HCT116 (cell line): ENCODE results near the gene RALB. TPM values are rescaled to one million over a fixed set of nuclear protein-coding genes. Genes with fewer than 3 reads are reported as not detected.

Source experiments
- ATAC-seq: fragments of 200-7000 bp; cut with Tn5 transposase; 2 replicates; pipeline ENCODE4 v1.9.1; 2020; ENCODE audit warnings: mild to moderate bottlenecking, moderate library complexity
- BruUV-seq: library from RNA; stranded (reverse); fragments of 400-500 nt; replicated peaks from 2 replicates; lab custom pipeline; 2021; lab: Mats Ljungman, UMichigan
- CTCF ChIA-PET: fragments of 300-600 bp; sonication (Branson Sonifier 250); formaldehyde crosslinking; loops from one replicate; lab custom pipeline; 2021; ENCODE audit warnings: antibody characterized with exemption; lab: Charles Lee
- POLR2A ChIA-PET: fragments of 300-600, 350-600 bp; sonication (Branson Sonifier 250); formaldehyde crosslinking; loops from one replicate; lab custom pipeline; 2021; ENCODE audit warnings: antibody characterized with exemption; lab: Charles Lee
- RAD21 ChIA-PET, 2 experiments: fragments of 300-600 bp; sonication (Branson Sonifier 250); formaldehyde crosslinking; loops; one replicate each; lab custom pipeline; 2023; ENCODE audit warnings: low total read pairs in 2 of 2; ENCODE audit not compliant: uncharacterized antibody in 2 of 2, unreplicated experiment in 2 of 2, low non-redundant PET in 1 of 2; lab: Charles Lee
- DNase-seq: peaks from one replicate; pipeline ENCODE4 v3.0.0-alpha.2; 2010; ENCODE audit warnings: low read depth, low spot score
- H2AFZ ChIP-seq: fragments of 200-600 bp; shearing (Covaris generic), sonication (generic); 2 replicates; pipeline ENCODE4 v1.6.1; 2017; ENCODE audit warnings: low read depth, mixed run types, mixed read lengths, antibody characterized with exemption, low read length; ENCODE audit not compliant: poor library complexity, severe bottlenecking
- H3K27ac ChIP-seq: 2 replicates; pipeline ENCODE4 v1.5.1; 2012; ENCODE audit warnings: low read depth, low read length
- H3K27me3 ChIP-seq: fragments of 200-600 bp; sonication (generic); 2 replicates; pipeline ENCODE4 v1.6.1; 2016; ENCODE audit warnings: mixed run types, low read length, mixed read lengths; ENCODE audit not compliant: insufficient read depth
- H3K36me3 ChIP-seq, 2 experiments: fragments of 200-500 bp in 1 of 2; fragments of 200-600 bp in 1 of 2; sonication (Bioruptor generic) in 1 of 2; sonication (generic) in 1 of 2; 2 replicates each; pipeline versions ENCODE4 v1.5.1 to v1.6.1; 2014 to 2016; ENCODE audit warnings: low read length in 2 of 2, inconsistent platforms in 1 of 2, mixed read lengths in 1 of 2, mixed run types in 1 of 2; ENCODE audit not compliant: insufficient read depth in 2 of 2, control insufficient read depth in 1 of 2
- H3K4me1 ChIP-seq, 2 experiments: fragments of 200-600 bp in 1 of 2; sonication (generic) in 1 of 2; 2 replicates each; pipeline versions ENCODE4 v1.5.1 to v1.6.1; 2012 to 2017; ENCODE audit warnings: low read length in 2 of 2, inconsistent platforms in 1 of 2, mild to moderate bottlenecking in 1 of 2, mixed read lengths in 1 of 2, mixed run types in 1 of 2, moderate library complexity in 1 of 2; ENCODE audit not compliant: insufficient read depth in 2 of 2, control insufficient read depth in 1 of 2
- H3K4me2 ChIP-seq: fragments of 200-600 bp; sonication (generic); 2 replicates; pipeline ENCODE4 v1.6.1; 2017; ENCODE audit warnings: mixed run types, low read length, mixed read lengths
- H3K4me3 ChIP-seq, 2 experiments: fragments of 200-600 bp in 1 of 2; sonication (generic) in 1 of 2; replicated peaks in 1 of 2; 2 replicates each; pipeline ENCODE4 v1.5.1; 2011 to 2016; ENCODE audit warnings: low read length in 2 of 2, control low read depth in 1 of 2, low read depth in 1 of 2, mild to moderate bottlenecking in 1 of 2, mixed read lengths in 1 of 2, mixed run types in 1 of 2
- H3K79me2 ChIP-seq: fragments of 200-600 bp; sonication (generic); 2 replicates; pipeline ENCODE4 v1.6.1; 2017; ENCODE audit warnings: mild to moderate bottlenecking, mixed run types, low read length, moderate library complexity, mixed read lengths; ENCODE audit not compliant: insufficient read depth
- H3K9ac ChIP-seq: fragments of 200-600 bp; sonication (generic); 2 replicates; pipeline ENCODE4 v1.6.1; 2016; ENCODE audit warnings: low read length, mixed read lengths
- H3K9me2 ChIP-seq: fragments of 200-600 bp; sonication (generic), shearing (Covaris generic); 2 replicates; pipeline ENCODE4 v1.6.1; 2017; ENCODE audit warnings: mixed run types, mild to moderate bottlenecking, moderate library complexity; ENCODE audit not compliant: insufficient read depth
- H3K9me3 ChIP-seq, 2 experiments: fragments of 200-500 bp in 1 of 2; fragments of 200-600 bp in 1 of 2; sonication (Bioruptor generic) in 1 of 2; sonication (generic) in 1 of 2; 2 replicates each; pipeline ENCODE4 v1.6.1; 2014 to 2017; ENCODE audit warnings: low read length in 2 of 2, mixed read lengths in 2 of 2, inconsistent platforms in 1 of 2, low read depth in 1 of 2, mild to moderate bottlenecking in 1 of 2, mixed run types in 1 of 2, moderate library complexity in 1 of 2; ENCODE audit not compliant: control insufficient read depth in 1 of 2, insufficient read depth in 1 of 2
- H4K20me1 ChIP-seq: fragments of 200-600 bp; sonication (generic), shearing (Covaris generic); 2 replicates; pipeline ENCODE4 v1.6.1; 2017; ENCODE audit warnings: mixed run types, mild to moderate bottlenecking, moderate library complexity; ENCODE audit not compliant: insufficient read depth
- EGR1 ChIP-seq: IDR thresholded peaks from 2 replicates; pipeline ENCODE4 v1.6.1; 2012; ENCODE audit warnings: low read depth
- ELF1 ChIP-seq: IDR thresholded peaks from 2 replicates; pipeline ENCODE4 v1.6.1; 2012; ENCODE audit warnings: low read depth, borderline replicate concordance
- EZH2phosphoT487 ChIP-seq: fragments of 200-600 bp; IDR thresholded peaks from 2 replicates; pipeline ENCODE4 v1.6.1; 2018; ENCODE audit warnings: antibody characterized with exemption, borderline replicate concordance
- JUND ChIP-seq: IDR thresholded peaks from 2 replicates; pipeline ENCODE4 v1.6.1; 2012
- POLR2AphosphoS5 ChIP-seq: IDR thresholded peaks from 2 replicates; pipeline ENCODE4 v1.6.1; 2011; ENCODE audit warnings: mild to moderate bottlenecking, low read depth, low read length, moderate library complexity
- RAD21 ChIP-seq: IDR thresholded peaks from 2 replicates; pipeline ENCODE4 v1.6.1; 2012; ENCODE audit warnings: low read depth, mild to moderate bottlenecking
- SIN3A ChIP-seq: IDR thresholded peaks from 2 replicates; pipeline ENCODE4 v1.6.1; 2012; ENCODE audit warnings: low read depth
- SP1 ChIP-seq: IDR thresholded peaks from 2 replicates; pipeline ENCODE4 v1.6.1; 2012; ENCODE audit warnings: low read depth
- SRF ChIP-seq: IDR thresholded peaks from 2 replicates; pipeline ENCODE4 v1.6.1; 2012; ENCODE audit warnings: low read depth
- TCF7L2 ChIP-seq: IDR thresholded peaks from 2 replicates; pipeline ENCODE4 v1.7.0; 2011; ENCODE audit warnings: borderline replicate concordance, inconsistent platforms; ENCODE audit not compliant: insufficient read depth, insufficient read length; ENCODE audit errors: extremely low read depth
- YY1 ChIP-seq: IDR thresholded peaks from 2 replicates; pipeline ENCODE4 v1.6.1; 2011; ENCODE audit warnings: low read length, low read depth, moderate library complexity, mild to moderate bottlenecking; ENCODE audit not compliant: insufficient replicate concordance; ENCODE audit errors: extremely low read depth
- ZFX ChIP-seq: fragments of 450-650 bp; IDR thresholded peaks from 2 replicates; pipeline ENCODE4 v1.6.1; 2017
- ZNF274 ChIP-seq: fragments of 200-500 bp; sonication (Bioruptor generic); IDR thresholded peaks from 2 replicates; pipeline ENCODE4 v1.6.1; 2014; ENCODE audit warnings: mild to moderate bottlenecking, low read depth, low read length, inconsistent platforms
- intact Hi-C: fragments of 100-400 bp; cut with micrococcal nuclease; formaldehyde crosslinking; loops from 2 replicates; pipeline ENCODE4 v1.10.0; 2022
- total RNA-seq: library from RNA; stranded (reverse); gene quantifications from one replicate; pipeline ENCODE4 v1.2.1, GENCODE V29; 2021; ENCODE audit not compliant: unreplicated experiment
- TF ChIP-seq, protein P1 (sequence below), 3 experiments: fragments of 200-600 bp in 1 of 3; sonication (generic) in 1 of 3; IDR thresholded peaks in 2 of 3; conservative IDR thresholded peaks in 1 of 3; 2 replicates each; pipeline ENCODE4 v1.5.1; 2012 to 2017; ENCODE audit warnings: low read depth in 2 of 3, low read length in 2 of 3, antibody characterized with exemption in 1 of 3, borderline replicate concordance in 1 of 3, control low read depth in 1 of 3, mild to moderate bottlenecking in 1 of 3, mixed read lengths in 1 of 3, mixed run types in 1 of 3, moderate library complexity in 1 of 3; ENCODE audit not compliant: insufficient read depth in 1 of 3

The RALB gene
- total RNA-seq, 1 experiment from 2014 or later = 42.8 TPM

DNA sequence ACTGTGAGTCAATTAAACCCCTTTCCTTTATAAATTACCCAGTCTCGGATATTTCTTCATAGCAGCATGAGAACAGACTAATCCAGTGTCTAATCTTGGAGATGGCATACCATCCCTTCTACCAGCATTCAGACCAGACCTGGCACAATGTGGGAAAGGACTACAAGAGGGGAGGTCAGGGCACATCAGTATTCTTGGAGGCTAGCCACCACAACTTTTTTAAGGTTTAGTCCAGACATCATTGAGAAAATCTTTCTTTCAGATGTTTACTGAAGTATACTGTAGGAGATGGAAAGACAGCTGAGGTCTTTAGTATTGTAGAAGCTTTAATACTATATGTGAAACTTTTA, 4.0 kb downstream of the RALB start:
- H3K27me3 ChIP-seq = no peaks in the 10 kb centered on the region
- H3K4me2 ChIP-seq = no peak overlapping the region
- H3K4me3 ChIP-seq = no peak overlapping the region
- no TSS peak for BruUV-seq
- peaks cover 7 to 20% of the 10 kb centered on the region in 2 experiments; a peak in 3 of 4 replicates for H3K4me1 ChIP-seq
- H3K36me3 ChIP-seq = no peaks in the 10 kb centered on the region
- no peak for DNase-seq
- no peaks in the 10 kb centered on the region for H3K9me3 ChIP-seq
- H3K9ac ChIP-seq = no peak overlapping the region
- H3K79me2 ChIP-seq = peaks cover 64% of the 10 kb centered on the region
- CTCF ChIA-PET = no interaction called here
- POLR2A ChIA-PET = no interaction called here
- RAD21 ChIA-PET = no interaction called here
- H4K20me1 ChIP-seq = no peaks in the 10 kb centered on the region
- H2AFZ ChIP-seq = no peak overlapping the region
- no peak overlapping the region for H3K27ac ChIP-seq
- intact Hi-C loops = no loop called here
- ATAC-seq = no peak
- TF ChIP-seq, protein P1, sequence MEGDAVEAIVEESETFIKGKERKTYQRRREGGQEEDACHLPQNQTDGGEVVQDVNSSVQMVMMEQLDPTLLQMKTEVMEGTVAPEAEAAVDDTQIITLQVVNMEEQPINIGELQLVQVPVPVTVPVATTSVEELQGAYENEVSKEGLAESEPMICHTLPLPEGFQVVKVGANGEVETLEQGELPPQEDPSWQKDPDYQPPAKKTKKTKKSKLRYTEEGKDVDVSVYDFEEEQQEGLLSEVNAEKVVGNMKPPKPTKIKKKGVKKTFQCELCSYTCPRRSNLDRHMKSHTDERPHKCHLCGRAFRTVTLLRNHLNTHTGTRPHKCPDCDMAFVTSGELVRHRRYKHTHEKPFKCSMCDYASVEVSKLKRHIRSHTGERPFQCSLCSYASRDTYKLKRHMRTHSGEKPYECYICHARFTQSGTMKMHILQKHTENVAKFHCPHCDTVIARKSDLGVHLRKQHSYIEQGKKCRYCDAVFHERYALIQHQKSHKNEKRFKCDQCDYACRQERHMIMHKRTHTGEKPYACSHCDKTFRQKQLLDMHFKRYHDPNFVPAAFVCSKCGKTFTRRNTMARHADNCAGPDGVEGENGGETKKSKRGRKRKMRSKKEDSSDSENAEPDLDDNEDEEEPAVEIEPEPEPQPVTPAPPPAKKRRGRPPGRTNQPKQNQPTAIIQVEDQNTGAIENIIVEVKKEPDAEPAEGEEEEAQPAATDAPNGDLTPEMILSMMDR (IDR thresholded peaks at IDR 0.05 in 2 of 3, conservative IDR thresholded peaks at IDR 0.05 in 1 of 3; ENCODE audit: borderline replicate concordance in 1 of 3, insufficient read depth in 1 of 3, low read depth in 2 of 3, low read length in 2 of 3) = no peak
- TF ChIP-seq RAD21 = no peak
- TF ChIP-seq JUND = no peak
- no peak for TF ChIP-seq POLR2AphosphoS5
- TF ChIP-seq ELF1 = no peak
- no peak for TF ChIP-seq SP1
- TF ChIP-seq SRF = no peak
- no peak for TF ChIP-seq EZH2phosphoT487
- H3K9me2 ChIP-seq = no peaks in the 10 kb centered on the region

GRCh38 chr2:120257522-120257921, 4.9 kb downstream of the RALB start:
- Histone ChIP-seq H3K27ac (no peak overlapping the region), H3K79me2 (peaks cover 73% of the 10 kb centered on the region), H3K27me3 (no peaks in the 10 kb centered on the region), H3K36me3 (no peaks in the 10 kb centered on the region), H3K4me3 (no peak overlapping the region), H3K4me2 (no peak overlapping the region), H3K9me3 (no peaks in the 10 kb centered on the region), H2AFZ (no peak overlapping the region), H4K20me1 (no peaks in the 10 kb centered on the region)
- no peak for ATAC-seq
- no TSS peak for BruUV-seq
- DNase-seq = no peak
- TF ChIP-seq SIN3A = no peak
- TF ChIP-seq ZFX = no peak
- TF ChIP-seq EGR1 = no peak
- TF ChIP-seq POLR2AphosphoS5 = no peak
- TF ChIP-seq TCF7L2 = no peak
- no peak for TF ChIP-seq YY1
- no peak for TF ChIP-seq SP1
- no peak for TF ChIP-seq ZNF274
- no peak for TF ChIP-seq JUND
- TF ChIP-seq, all 23 proteins: peak for 0
- Histone ChIP-seq H3K9ac (no peak overlapping the region), H3K4me1 (peaks cover 3 to 20% of the 10 kb centered on the region in 2 experiments; a peak in 3 of 4 replicates), H3K9me2 (no peaks in the 10 kb centered on the region)
- ChIA-PET RAD21 (no interaction called here), CTCF (no interaction called here), POLR2A (no interaction called here)
- intact Hi-C loops = no loop called here
